ENCODE data around the gene PLSCR2.

- TF ChIP-seq CTCF (IDR thresholded peaks at IDR 0.05; ENCODE audit: low read depth, low read length) (no peak), POLR2A (IDR thresholded peaks at IDR 0.05; ENCODE audit: extremely low read depth, insufficient read length) (no peak), MAX (IDR thresholded peaks at IDR 0.05; ENCODE audit: low read depth, low read length) (no peak)
Measured at GRCh38 chr3:146425341-146425740, 44.0 kb downstream of the PLSCR2 start.

Measured in NB4 (cell line).